Lung (tissue), 12 donors: ENCODE data around the gene PXK. TPM values are rescaled to one million over a fixed set of nuclear protein-coding genes. Genes with fewer than 3 reads are reported as not detected.
A peak's percentile ranks its signal among the peaks of the same experiment; 100 is the strongest.

ENCODE experiments used
- ATAC-seq: fragments of 200-7000 bp; cut with Tn5 transposase; one replicate; pipeline ENCODE4 v1.9.1; 2020; ENCODE audit warnings: moderate number of reproducible peaks; ENCODE audit not compliant: insufficient read depth, low FRiP score
- DNase-seq, 3 donors: peaks; one replicate each; pipeline ENCODE4 v3.0.0-alpha.2; 2013 to 2017
- H3K27ac ChIP-seq, 2 donors: one replicate each; pipeline ENCODE4 v1.5.1; 2013; ENCODE audit warnings: mild to moderate bottlenecking in 2 of 2, moderate library complexity in 2 of 2, control low read depth in 1 of 2, inconsistent platforms in 1 of 2, low read depth in 1 of 2, low read length in 1 of 2
- H3K27me3 ChIP-seq, 3 donors: one replicate each; pipeline ENCODE4 v1.5.1; 2013; ENCODE audit warnings: low read length in 2 of 3; ENCODE audit not compliant: control insufficient read depth in 3 of 3, insufficient read depth in 3 of 3
- H3K36me3 ChIP-seq, 4 donors: one replicate each; pipeline ENCODE4 v1.5.1; 2013; ENCODE audit warnings: low read length in 4 of 4, mild to moderate bottlenecking in 1 of 4, moderate library complexity in 1 of 4; ENCODE audit not compliant: control insufficient read depth in 4 of 4, insufficient read depth in 4 of 4
- H3K4me1 ChIP-seq, 5 donors: one replicate each; pipeline ENCODE4 v1.5.1; 2013; ENCODE audit warnings: low read length in 5 of 5, mild to moderate bottlenecking in 2 of 5, moderate library complexity in 1 of 5; ENCODE audit not compliant: control insufficient read depth in 5 of 5, insufficient read depth in 5 of 5
- H3K4me3 ChIP-seq: one replicate; pipeline ENCODE4 v1.5.1; 2013; ENCODE audit warnings: mild to moderate bottlenecking, control low read depth, moderate library complexity
- H3K9ac ChIP-seq, 2 donors: one replicate each; pipeline ENCODE4 v1.5.1; 2013; ENCODE audit warnings: low read length in 2 of 2, control low read depth in 1 of 2; ENCODE audit not compliant: insufficient read depth in 1 of 2
- H3K9me3 ChIP-seq, 4 donors: one replicate each; pipeline ENCODE4 v1.5.1; 2013; ENCODE audit warnings: low read length in 3 of 4, mild to moderate bottlenecking in 1 of 4, moderate library complexity in 1 of 4; ENCODE audit not compliant: control insufficient read depth in 4 of 4, insufficient read depth in 3 of 4
- CTCF ChIP-seq: IDR thresholded peaks from 2 replicates; pipeline ENCODE4 v1.5.1; 2012; ENCODE audit warnings: mild to moderate bottlenecking; ENCODE audit errors: control extremely low read depth, extremely low read depth
- WGBS, 2 donors: extraction: QIAGEN DNeasy Blood & Tissue Kit; methylation state at CpG; one replicate each; pipeline ENCODE4 v1.1.7; 2013; 5-methylcytosine and 5-hydroxymethylcytosine counted together
- polyA plus RNA-seq, 2 donors: library from polyadenylated mRNA; stranded (reverse); fragments of 200-250 nt; gene quantifications; one replicate each; pipeline ENCODE4 v1.2.1, GENCODE V29; 2013
- total RNA-seq, 2 donors: library from RNA; depleted of rRNA in 1 of 2; stranded (reverse); fragments of >200 nt in 1 of 2; gene quantifications; one replicate each; pipeline ENCODE4 v1.2.1, GENCODE V29; 2014 to 2021
- donor health status: control.
- donor health status: control.
- donor health status: Bipolar disorder and iron deficiency.
- donor health status: healthy.
- donor health status: DM: yes; HTN: yes; CAD: no.

PXK gene
- total and polyA plus RNA-seq, 4 donors: 6.0 to 41.7 (median 22.1) TPM

- Histone ChIP-seq H3K4me3 (no peak overlapping the region), H3K27me3 (no peaks in the 10 kb centered on the region), H3K4me1 (peaks cover 0 to 11% (median 0%) of the 10 kb centered on the region in 5 donors), H3K36me3 (no peaks in the 10 kb centered on the region), H3K27ac (no peak overlapping the region), H3K9me3 (no peaks in the 10 kb centered on the region), H3K9ac (no peak overlapping the region)
- ATAC-seq (no peak), DNase-seq (no peak)
- WGBS, 2 donors: 69 to 79% methylated on average over 4 of the region's 4 CpGs
- no peak for TF ChIP-seq CTCF
Observed at GRCh38 chr3:58462829-58463180, 130.1 kb downstream of the PXK start.

GRCh38 chr3:58463181-58463941, 130.7 kb downstream of the PXK start:
- no peaks in the 10 kb centered on the region for H3K9me3 ChIP-seq
- H3K27ac ChIP-seq: no peak overlapping the region
- ATAC-seq: peak; percentile 95
- DNase-seq: peak; percentile 49 to 66 (median 57)
- H3K4me1 ChIP-seq: peaks cover 0 to 11% (median 0%) of the 10 kb centered on the region in 5 donors
- WGBS, 2 donors: 15 to 17% methylated on average over 18 of the region's 18 CpGs
- H3K36me3 ChIP-seq: no peaks in the 10 kb centered on the region
- no peaks in the 10 kb centered on the region for H3K27me3 ChIP-seq
- no peak overlapping the region for H3K9ac ChIP-seq
- peak; percentile 55 for TF ChIP-seq CTCF
- H3K4me3 ChIP-seq: no peak overlapping the region

- Histone ChIP-seq H3K4me1 (peaks cover 0 to 11% (median 0%) of the 10 kb centered on the region in 5 donors), H3K9me3 (no peaks in the 10 kb centered on the region), H3K4me3 (no peak overlapping the region), H3K9ac (no peak overlapping the region), H3K27me3 (no peaks in the 10 kb centered on the region), H3K36me3 (no peaks in the 10 kb centered on the region), H3K27ac (no peak overlapping the region)
- DNase-seq: no peak
- no peak for TF ChIP-seq CTCF
- ATAC-seq: no peak
- WGBS, 2 donors: 45 to 46% methylated on average over 5 of the region's 5 CpGs
Observed at GRCh38 chr3:58463942-58464271, 131.2 kb downstream of the PXK start.

GRCh38 chr3:58464866-58465265, 132.2 kb downstream of the PXK start:
- H3K9me3 ChIP-seq: no peaks in the 10 kb centered on the region
- DNase-seq (no peak), ATAC-seq (no peak)
- H3K27ac ChIP-seq: no peak overlapping the region
- H3K27me3 ChIP-seq: no peaks in the 10 kb centered on the region
- H3K4me3 ChIP-seq: no peak overlapping the region
- H3K36me3 ChIP-seq: no peaks in the 10 kb centered on the region
- 62 to 63% methylated on average over 3 of the region's 3 CpGs for WGBS, 2 donors
- H3K9ac ChIP-seq: no peak overlapping the region
- no peak for TF ChIP-seq CTCF
- H3K4me1 ChIP-seq: peaks cover 0 to 11% (median 0%) of the 10 kb centered on the region in 5 donors
